Measurements from ENCODE around the gene TBC1D7. TPM values are rescaled to one million over a fixed set of nuclear protein-coding genes. Genes with fewer than 3 reads are reported as not detected.

TBC1D7 gene
- polyA plus RNA-seq, 1 of the 3 experiments (the other 2 are of a cell fraction): 25.2 TPM

- no peaks in the 10 kb centered on the region for H3K9me3 ChIP-seq
- no peaks in the 10 kb centered on the region for H4K20me1 ChIP-seq (ENCODE audit: insufficient read depth)
- no peak overlapping the region for H3K27ac ChIP-seq (ENCODE audit: low read depth in 2 of 2, low read length in 1 of 2)
- H2AFZ ChIP-seq (ENCODE audit: low read depth): no peak overlapping the region
- POLR2A ChIA-PET: no interaction called here
- TF ChIP-seq MAX (IDR thresholded peaks at IDR 0.05; ENCODE audit: low read depth) (no peak), MEF2A (IDR thresholded peaks at IDR 0.05; ENCODE audit: borderline replicate concordance, low read depth) (no peak), NFIC (IDR thresholded peaks at IDR 0.05; ENCODE audit: borderline replicate concordance) (no peak), IRF3 (IDR thresholded peaks at IDR 0.05; ENCODE audit: low read depth, low read length) (no peak), TAF1 (IDR thresholded peaks at IDR 0.05; ENCODE audit: borderline replicate concordance, low read depth, low read length) (no peak), RFX5 (IDR thresholded peaks at IDR 0.05; ENCODE audit: low read length) (no peak), REST (IDR thresholded peaks at IDR 0.05; ENCODE audit: low read depth, low read length) (no peak), NRF1 (IDR thresholded peaks at IDR 0.05; ENCODE audit: low read depth, low read length) (no peak), CTCF (IDR thresholded peaks at IDR 0.05) (no peak), RCOR1 (IDR thresholded peaks at IDR 0.05; ENCODE audit: low read length) (no peak), TEAD4 (IDR thresholded peaks at IDR 0.05; ENCODE audit: borderline replicate concordance, insufficient read depth) (no peak), RXRA (IDR thresholded peaks at IDR 0.05; ENCODE audit: borderline replicate concordance, low read depth) (no peak), YY1 (IDR thresholded peaks at IDR 0.05; ENCODE audit: low read depth) (no peak), SMC3 (IDR thresholded peaks at IDR 0.05; ENCODE audit: low read depth, low read length) (no peak), FOXM1 (IDR thresholded peaks at IDR 0.05; ENCODE audit: low read depth) (no peak)
- TF ChIP-seq, protein P1, sequence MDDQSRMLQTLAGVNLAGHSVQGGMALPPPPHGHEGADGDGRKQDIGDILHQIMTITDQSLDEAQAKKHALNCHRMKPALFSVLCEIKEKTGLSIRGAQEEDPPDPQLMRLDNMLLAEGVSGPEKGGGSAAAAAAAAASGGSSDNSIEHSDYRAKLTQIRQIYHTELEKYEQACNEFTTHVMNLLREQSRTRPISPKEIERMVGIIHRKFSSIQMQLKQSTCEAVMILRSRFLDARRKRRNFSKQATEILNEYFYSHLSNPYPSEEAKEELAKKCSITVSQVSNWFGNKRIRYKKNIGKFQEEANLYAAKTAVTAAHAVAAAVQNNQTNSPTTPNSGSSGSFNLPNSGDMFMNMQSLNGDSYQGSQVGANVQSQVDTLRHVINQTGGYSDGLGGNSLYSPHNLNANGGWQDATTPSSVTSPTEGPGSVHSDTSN (IDR thresholded peaks at IDR 0.05): no peak
- TF ChIP-seq, protein P2, sequence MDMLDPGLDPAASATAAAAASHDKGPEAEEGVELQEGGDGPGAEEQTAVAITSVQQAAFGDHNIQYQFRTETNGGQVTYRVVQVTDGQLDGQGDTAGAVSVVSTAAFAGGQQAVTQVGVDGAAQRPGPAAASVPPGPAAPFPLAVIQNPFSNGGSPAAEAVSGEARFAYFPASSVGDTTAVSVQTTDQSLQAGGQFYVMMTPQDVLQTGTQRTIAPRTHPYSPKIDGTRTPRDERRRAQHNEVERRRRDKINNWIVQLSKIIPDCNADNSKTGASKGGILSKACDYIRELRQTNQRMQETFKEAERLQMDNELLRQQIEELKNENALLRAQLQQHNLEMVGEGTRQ (IDR thresholded peaks at IDR 0.05; ENCODE audit: borderline replicate concordance, low read depth, low read length): no peak
- TF ChIP-seq, protein P3, sequence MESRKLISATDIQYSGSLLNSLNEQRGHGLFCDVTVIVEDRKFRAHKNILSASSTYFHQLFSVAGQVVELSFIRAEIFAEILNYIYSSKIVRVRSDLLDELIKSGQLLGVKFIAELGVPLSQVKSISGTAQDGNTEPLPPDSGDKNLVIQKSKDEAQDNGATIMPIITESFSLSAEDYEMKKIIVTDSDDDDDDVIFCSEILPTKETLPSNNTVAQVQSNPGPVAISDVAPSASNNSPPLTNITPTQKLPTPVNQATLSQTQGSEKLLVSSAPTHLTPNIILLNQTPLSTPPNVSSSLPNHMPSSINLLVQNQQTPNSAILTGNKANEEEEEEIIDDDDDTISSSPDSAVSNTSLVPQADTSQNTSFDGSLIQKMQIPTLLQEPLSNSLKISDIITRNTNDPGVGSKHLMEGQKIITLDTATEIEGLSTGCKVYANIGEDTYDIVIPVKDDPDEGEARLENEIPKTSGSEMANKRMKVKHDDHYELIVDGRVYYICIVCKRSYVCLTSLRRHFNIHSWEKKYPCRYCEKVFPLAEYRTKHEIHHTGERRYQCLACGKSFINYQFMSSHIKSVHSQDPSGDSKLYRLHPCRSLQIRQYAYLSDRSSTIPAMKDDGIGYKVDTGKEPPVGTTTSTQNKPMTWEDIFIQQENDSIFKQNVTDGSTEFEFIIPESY (IDR thresholded peaks at IDR 0.05; ENCODE audit: borderline replicate concordance, low read depth): no peak
- no peaks in the 10 kb centered on the region for H3K79me2 ChIP-seq (ENCODE audit: insufficient read depth)
- 98% methylated on average over 9 of the region's 9 CpGs for WGBS (ENCODE audit: low lambda C conversion rate)
- no peak overlapping the region for H3K4me3 ChIP-seq (ENCODE audit: low read depth in 2 of 2, low read length in 1 of 2)
- H3K4me1 ChIP-seq (ENCODE audit: control insufficient read depth in 1 of 2, insufficient read depth in 2 of 2, low read depth in 1 of 2, low read length in 1 of 2): no peaks in the 10 kb centered on the region
- CTCF ChIA-PET: no interaction called here
- no peak overlapping the region for H3K9ac ChIP-seq
- H3K9me2 ChIP-seq: no peaks in the 10 kb centered on the region
- H3K36me3 ChIP-seq (replicated peaks in 1 of 2; ENCODE audit: control insufficient read depth in 1 of 2, insufficient read depth in 2 of 2, low read length in 1 of 2): peaks cover 0 to 11% of the 10 kb centered on the region in 2 experiments
- H3K4me2 ChIP-seq: no peak overlapping the region
- no peaks in the 10 kb centered on the region for H3K27me3 ChIP-seq (ENCODE audit: insufficient read depth)
- no peaks in the 10 kb centered on the region for H3F3A ChIP-seq (replicated peaks; ENCODE audit: insufficient read depth)
- DNase-seq: no peak
Measured at GRCh38 chr6:13288481-13288880, 39.9 kb downstream of the TBC1D7 start.

Data from SK-N-SH (cell line).